SH-SY5Y (cell line): Measurements from ENCODE around the gene SOST.

Experiments used
- GATA2 ChIP-seq: IDR thresholded peaks from 2 replicates; pipeline ENCODE4 v1.6.1; 2011; ENCODE audit warnings: mild to moderate bottlenecking, low read depth, low read length
- GATA3 ChIP-seq: IDR thresholded peaks from 2 replicates; pipeline ENCODE4 v1.6.1; 2011; ENCODE audit warnings: low read depth, mild to moderate bottlenecking, low read length, moderate library complexity

DNA sequence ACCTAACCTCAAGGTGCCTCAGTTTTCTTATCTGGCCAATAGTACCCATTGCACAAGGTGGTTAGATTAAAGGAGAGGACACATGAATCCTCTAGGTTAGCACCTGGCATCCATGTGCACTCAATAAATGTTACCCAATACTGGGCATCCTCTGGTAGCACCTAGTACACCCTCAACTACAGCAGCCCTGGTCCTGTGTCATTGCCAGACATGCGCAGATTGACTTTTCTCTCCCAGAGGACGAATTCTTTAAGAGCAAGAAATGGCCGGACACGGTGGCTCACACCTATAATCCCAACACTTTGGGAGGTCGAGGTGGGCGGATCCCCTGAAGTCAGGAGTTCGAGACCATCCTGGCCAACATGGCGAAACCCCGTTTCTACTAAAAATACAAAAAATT, 12.9 kb upstream of the SOST start:
- TF ChIP-seq GATA2 (no peak), GATA3 (no peak)
